ELR (cell line): Measurements from ENCODE around the gene KLK1.
A peak's percentile ranks its signal among the peaks of the same experiment; 100 is the strongest.
"Not testable (repeated sequence)": the region's sequence is repeated elsewhere in the genome, so short reads cannot be mapped to it uniquely, and the experiment has no call there.

Experiments used
- DNase-seq: peaks from one replicate; pipeline ENCODE4 v3.0.0-alpha.2; 2015; ENCODE audit warnings: low read depth

Gene KLK1

GRCh38 chr19:50814883-50815282 lies 8.7 kb downstream of the KLK1 start:
- DNase-seq, result no peak

- DNase-seq, result no peak
Observed at GRCh38 chr19:50812474-50812873, 11.1 kb downstream of the KLK1 start.

- not testable (repeated sequence) for DNase-seq
Observed at GRCh38 chr19:50811622-50812238, 11.9 kb downstream of the KLK1 start.

GRCh38 chr19:50808856-50809255 lies 14.7 kb downstream of the KLK1 start:
- DNase-seq, result no peak

- peak; percentile 99 for DNase-seq
Observed at GRCh38 chr19:50804420-50805272, 18.9 kb downstream of the KLK1 start.

GRCh38 chr19:50803633-50804419 lies 19.8 kb downstream of the KLK1 start:
- DNase-seq, result peak; percentile 40

- DNase-seq, result no peak
Observed at GRCh38 chr19:50801107-50801506, 22.5 kb downstream of the KLK1 start.

- DNase-seq, result no peak
Observed at GRCh38 chr19:50799547-50799851, 24.1 kb downstream of the KLK1 start.

GRCh38 chr19:50798659-50799546 lies 24.7 kb downstream of the KLK1 start:
- no peak for DNase-seq

GRCh38 chr19:50797781-50798658 lies 25.6 kb downstream of the KLK1 start:
- no peak for DNase-seq

GRCh38 chr19:50797429-50797780 lies 26.2 kb downstream of the KLK1 start:
- no peak for DNase-seq

GRCh38 chr19:50796634-50797428 lies 26.8 kb downstream of the KLK1 start:
- no peak for DNase-seq

- DNase-seq, result no peak
Observed at GRCh38 chr19:50796128-50796633, 27.4 kb downstream of the KLK1 start.

- no peak for DNase-seq
Observed at GRCh38 chr19:50795664-50796073, 27.9 kb downstream of the KLK1 start.

GRCh38 chr19:50794876-50795663 lies 28.5 kb downstream of the KLK1 start:
- peak; percentile 59 for DNase-seq

- peak; percentile 65 for DNase-seq
Observed at GRCh38 chr19:50794074-50794875, 29.3 kb downstream of the KLK1 start.

GRCh38 chr19:50793558-50794065 lies 30.0 kb downstream of the KLK1 start:
- peak; percentile 22 for DNase-seq
